GM23338 (cell line): ENCODE measurements around the gene ZBTB7C. TPM values are rescaled to one million over a fixed set of nuclear protein-coding genes. Genes with fewer than 3 reads are reported as not detected.

Source experiments
- ATAC-seq: fragments of 200-7000 bp; cut with Tn5 transposase; 3 replicates; pipeline ENCODE4 v1.9.1; 2020
- DNase-seq: peaks from one replicate; pipeline ENCODE4 v3.0.0-alpha.2; 2015; ENCODE audit warnings: low spot score
- H2AFZ ChIP-seq: fragments of 200-600 bp; sonication (generic); 2 replicates; pipeline ENCODE4 v1.8.0; 2016; ENCODE audit warnings: antibody characterized with exemption, mild to moderate bottlenecking, moderate library complexity
- H3F3A ChIP-seq: fragments of 200-600 bp; sonication (generic); replicated peaks from 2 replicates; pipeline ENCODE4 v1.8.0; 2017; ENCODE audit warnings: antibody characterized with exemption, mixed run types, low read depth
- H3K27ac ChIP-seq: fragments of 200-600 bp; sonication (generic); 2 replicates; pipeline ENCODE4 v1.6.1; 2016; ENCODE audit warnings: low read depth
- H3K27me3 ChIP-seq: fragments of 200-600 bp; sonication (generic); 2 replicates; pipeline ENCODE4 v1.8.0; 2016; ENCODE audit warnings: mild to moderate bottlenecking, mixed run types, moderate library complexity; ENCODE audit not compliant: insufficient read depth
- H3K36me3 ChIP-seq: fragments of 200-600 bp; sonication (generic); 2 replicates; pipeline ENCODE4 v1.8.0; 2016; ENCODE audit warnings: mild to moderate bottlenecking; ENCODE audit not compliant: insufficient read depth
- H3K4me1 ChIP-seq: fragments of 200-600 bp; sonication (generic); 2 replicates; pipeline ENCODE4 v1.8.0; 2016; ENCODE audit warnings: mild to moderate bottlenecking, moderate library complexity; ENCODE audit not compliant: insufficient read depth
- H3K4me2 ChIP-seq: fragments of 200-600 bp; sonication (generic); 2 replicates; pipeline ENCODE4 v1.7.1; 2017; ENCODE audit warnings: mixed run types
- H3K4me3 ChIP-seq: fragments of 200-600 bp; sonication (generic); 2 replicates; pipeline ENCODE4 v1.6.1; 2016; ENCODE audit warnings: mixed run types
- H3K79me2 ChIP-seq: fragments of 200-600 bp; sonication (generic); replicated peaks from 2 replicates; pipeline ENCODE4 v1.8.0; 2017; ENCODE audit warnings: mild to moderate bottlenecking; ENCODE audit not compliant: insufficient read depth
- H3K9me2 ChIP-seq: fragments of 200-600 bp; sonication (generic); 2 replicates; pipeline ENCODE4 v1.8.0; 2017; ENCODE audit not compliant: insufficient read depth
- H4K20me1 ChIP-seq: fragments of 200-600 bp; sonication (generic); replicated peaks from 2 replicates; pipeline ENCODE4 v1.8.0; 2017; ENCODE audit warnings: mild to moderate bottlenecking; ENCODE audit not compliant: insufficient read depth
- H3K27ac Mint-ChIP-seq: 2 replicates; pipeline ENCODE4 v1.8.0; 2020; ENCODE audit warnings: inconsistent platforms, mild to moderate bottlenecking, moderate library complexity, mixed read lengths
- H3K27me3 Mint-ChIP-seq: 3 replicates; pipeline ENCODE4 v1.8.0; 2022; ENCODE audit warnings: low read depth, mild to moderate bottlenecking, moderate library complexity, mixed read lengths, inconsistent platforms; ENCODE audit not compliant: insufficient read depth, poor library complexity
- H3K36me3 Mint-ChIP-seq: 3 replicates; pipeline ENCODE4 v1.8.0; 2021; ENCODE audit warnings: low read depth, mild to moderate bottlenecking, inconsistent platforms, moderate library complexity, mixed read lengths
- H3K4me1 Mint-ChIP-seq: 3 replicates; pipeline ENCODE4 v1.8.0; 2020; ENCODE audit warnings: mild to moderate bottlenecking, inconsistent platforms, mixed read lengths
- H3K4me3 Mint-ChIP-seq: 3 replicates; pipeline ENCODE4 v1.8.0; 2021; ENCODE audit warnings: moderate library complexity, mild to moderate bottlenecking, inconsistent platforms, mixed read lengths
- H3K9me3 Mint-ChIP-seq: 3 replicates; pipeline ENCODE4 v1.8.0; 2020; ENCODE audit warnings: moderate library complexity, mild to moderate bottlenecking, inconsistent platforms, mixed read lengths
- CREB1 ChIP-seq: fragments of 250-450 bp; sonication (Bioruptor Pico); IDR thresholded peaks from 2 replicates; pipeline ENCODE4 v1.5.0; 2020; ENCODE audit warnings: low read depth, mild to moderate bottlenecking, moderate library complexity
- CTCF ChIP-seq, 2 experiments: fragments of 200-600 bp in 1 of 2; sonication (generic) in 1 of 2; conservative IDR thresholded peaks; 2 replicates each; pipeline versions ENCODE4 v1.5.1 to v1.6.1; 2016 to 2017; ENCODE audit warnings: antibody characterized with exemption in 2 of 2, low read depth in 2 of 2, mild to moderate bottlenecking in 2 of 2, moderate library complexity in 1 of 2
- ETS1 ChIP-seq: IDR thresholded peaks from 2 replicates; pipeline ENCODE4 v1.6.1; 2016; ENCODE audit warnings: antibody characterized with exemption
- EZH2 ChIP-seq: fragments of 200-600 bp; sonication (generic); IDR thresholded peaks from one replicate; pipeline ENCODE4 v1.8.0; 2017; ENCODE audit warnings: antibody characterized with exemption, mild to moderate bottlenecking, low read depth; ENCODE audit not compliant: unreplicated experiment
- EZH2phosphoT487 ChIP-seq: fragments of 200-600 bp; sonication (generic); IDR thresholded peaks from one replicate; pipeline ENCODE4 v1.8.1; 2018; ENCODE audit warnings: antibody characterized with exemption; ENCODE audit not compliant: unreplicated experiment
- JUNB ChIP-seq: IDR thresholded peaks from one replicate; pipeline ENCODE4 v1.6.1; 2016; ENCODE audit warnings: antibody characterized with exemption; ENCODE audit not compliant: unreplicated experiment
- NANOG ChIP-seq: IDR thresholded peaks from 2 replicates; pipeline ENCODE4 v1.6.1; 2016; ENCODE audit warnings: antibody characterized with exemption, borderline replicate concordance
- POLR2AphosphoS5 ChIP-seq: IDR thresholded peaks from 2 replicates; pipeline ENCODE4 v1.6.1; 2016; ENCODE audit warnings: antibody characterized with exemption, low read depth
- REST ChIP-seq: IDR thresholded peaks from one replicate; pipeline ENCODE4 v1.6.1; 2018; ENCODE audit warnings: antibody characterized with exemption; ENCODE audit not compliant: unreplicated experiment
- STAT1 ChIP-seq: IDR thresholded peaks from one replicate; pipeline ENCODE4 v1.6.1; 2016; ENCODE audit warnings: antibody characterized with exemption; ENCODE audit not compliant: unreplicated experiment
- ZNF114 ChIP-seq: fragments of 250-450 bp; sonication (Bioruptor Pico); IDR thresholded peaks from 2 replicates; pipeline ENCODE4 v1.5.0; 2020; ENCODE audit warnings: mild to moderate bottlenecking, moderate library complexity
- ZNF331 ChIP-seq: fragments of 250-450 bp; sonication (Bioruptor Pico); IDR thresholded peaks from 2 replicates; pipeline ENCODE4 v1.5.0; 2020; ENCODE audit warnings: low read depth, mild to moderate bottlenecking, moderate library complexity
- ZNF462 ChIP-seq: fragments of 250-450 bp; sonication (Bioruptor Pico); IDR thresholded peaks from 2 replicates; pipeline ENCODE4 v1.5.0; 2020; ENCODE audit warnings: mild to moderate bottlenecking, moderate library complexity
- polyA plus RNA-seq: library from polyadenylated mRNA; unstranded; fragments of >200 nt; fragmentation: Nextera tagmentation; extraction: Ambion mirVana; gene quantifications from 2 replicates; pipeline ENCODE4 v1.2.1, GENCODE V29; 2016
- total RNA-seq: library from RNA; depleted of rRNA; stranded (reverse); fragments of >200 nt; shearing (Covaris generic); gene quantifications from 2 replicates; pipeline ENCODE4 v1.2.3, GENCODE V29; 2014

ZBTB7C gene
- total and polyA plus RNA-seq, 2 experiments from 2014 or later, result 0.03 to 0.14 TPM

GRCh38 chr18:48227206-48227605, 182.0 kb downstream of the ZBTB7C start:
- H3K27me3 ChIP-seq, result no peaks in the 10 kb centered on the region
- ATAC-seq, result no peak
- Mint-ChIP-seq H3K4me3 (no peak overlapping the region), H3K27ac (no peak overlapping the region), H3K36me3 (no peaks in the 10 kb centered on the region), H3K27me3 (no peaks in the 10 kb centered on the region), H3K4me1 (peaks cover 13% of the 10 kb centered on the region), H3K9me3 (no peaks in the 10 kb centered on the region)
- H3F3A ChIP-seq, result 0 out of 2 replicates have a peak, but pooled peaks cover 3% of the 10 kb centered on the region
- H3K4me1 ChIP-seq, result peaks cover 3% of the 10 kb centered on the region; the same call in 1 of the 2 replicates
- H2AFZ ChIP-seq, result no peak overlapping the region
- H3K36me3 ChIP-seq, result no peaks in the 10 kb centered on the region
- H3K27ac ChIP-seq, result no peak overlapping the region
- no peaks in the 10 kb centered on the region for H3K79me2 ChIP-seq
- TF ChIP-seq ZNF114 (CRISPR knock-in tag) (no peak), CTCF (conservative IDR thresholded peaks at IDR 0.05; ENCODE audit: low read depth in 2 of 2) (no peak), STAT1 (no peak), EZH2 (no peak), CREB1 (CRISPR knock-in tag) (no peak), POLR2AphosphoS5 (no peak), ZNF462 (CRISPR knock-in tag) (no peak), JUNB (no peak), NANOG (no peak), EZH2phosphoT487 (no peak), REST (no peak), ETS1 (no peak), ZNF331 (CRISPR knock-in tag) (no peak)
- H4K20me1 ChIP-seq, result no peaks in the 10 kb centered on the region; the same call in 1 of the 2 replicates
- H3K9me2 ChIP-seq, result no peaks in the 10 kb centered on the region
- no peak overlapping the region for H3K4me3 ChIP-seq
- no peak for DNase-seq
- H3K4me2 ChIP-seq, result no peak overlapping the region
